ENCODE data around the gene GPR4.
"Not testable (repeated sequence)": the region's sequence is repeated elsewhere in the genome, so short reads cannot be mapped to it uniquely, and the experiment has no call there.

GPR4 gene

DNA sequence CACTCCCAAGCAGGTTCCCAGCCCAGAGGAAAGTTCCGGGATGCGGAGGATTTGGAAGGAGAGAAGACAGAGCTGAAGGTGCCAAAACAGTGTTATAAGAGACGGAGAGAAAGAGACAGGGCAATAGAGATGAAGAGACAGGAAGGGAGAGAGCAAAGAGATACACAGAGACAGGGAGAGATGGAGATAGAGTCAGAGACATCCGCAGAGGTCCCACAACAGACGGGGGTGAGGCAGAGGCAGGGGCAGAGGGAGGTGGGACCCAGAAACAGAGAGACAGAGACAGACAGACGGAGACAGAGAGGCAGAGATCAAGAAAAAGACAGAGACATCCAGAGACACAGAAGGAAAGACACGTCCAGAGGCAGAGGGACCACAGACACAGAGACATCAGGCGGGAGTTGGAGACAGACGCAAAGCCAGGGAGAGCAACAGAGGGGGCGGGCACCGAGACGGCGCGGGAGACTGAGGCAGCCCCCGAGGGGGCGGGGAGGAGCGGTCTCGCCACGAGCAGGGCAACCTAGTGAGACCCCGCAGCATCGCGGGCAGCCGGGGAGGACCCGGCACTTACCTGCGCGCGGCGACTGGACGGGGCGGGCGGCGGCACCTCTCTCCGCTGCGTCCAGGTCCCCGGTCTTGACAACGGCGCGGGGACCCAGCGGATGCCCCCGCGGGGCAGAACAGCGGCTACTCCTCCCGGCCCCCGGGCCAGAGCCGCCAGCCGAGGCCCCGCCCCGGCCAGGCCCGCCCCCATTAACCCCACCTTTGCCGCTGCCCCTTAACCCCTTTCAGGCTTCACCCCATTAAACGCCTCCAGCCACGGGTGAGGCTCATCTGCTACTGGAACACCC lies at the start of gene GPR4:
Gene GPR4 (minus strand): TSS at position 689 of the 851 bp plus-strand sequence. CDS start 10,346 bp downstream, outside the sequence.
- no peak for DNase-seq

DNA sequence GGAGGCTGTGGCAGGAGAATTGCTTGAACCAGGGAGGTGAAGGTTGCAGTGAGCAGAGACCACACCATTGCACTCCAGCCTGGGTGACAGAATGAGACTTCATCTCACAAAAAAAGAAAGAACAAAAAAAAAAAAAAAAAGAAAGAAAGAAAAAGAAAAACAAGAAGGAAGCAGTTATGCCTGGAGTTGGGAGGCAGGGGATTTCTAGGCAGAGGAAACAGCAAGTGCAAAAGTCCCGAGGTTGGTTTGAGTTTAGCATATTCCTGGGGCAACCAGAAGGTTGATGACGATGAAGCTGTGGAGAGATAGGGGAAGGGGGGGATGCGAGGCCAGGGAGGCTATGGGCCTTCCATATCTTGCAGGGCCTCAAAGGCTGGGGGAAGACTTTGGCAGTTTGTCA lies 48.7 kb upstream of the GPR4 start:
- DNase-seq = no peak

DNA sequence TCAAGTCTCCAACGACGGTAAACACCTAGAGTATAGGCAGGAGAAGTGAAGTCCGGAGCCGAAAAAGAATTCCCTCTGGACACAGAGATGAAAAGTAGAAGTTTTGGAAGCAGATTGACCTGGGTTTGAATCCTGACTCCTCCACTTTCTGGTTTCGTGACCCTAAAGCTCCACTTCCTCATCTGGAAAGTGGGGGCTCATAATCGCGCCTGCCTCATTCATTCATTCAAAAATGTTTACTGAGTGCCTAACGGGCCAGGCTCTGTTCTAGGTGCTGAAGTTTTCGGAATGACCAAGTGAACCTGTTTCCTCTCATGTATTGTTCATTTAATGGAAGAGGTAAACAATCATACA lies 44.3 kb upstream of the GPR4 start:
- DNase-seq = no peak

DNA sequence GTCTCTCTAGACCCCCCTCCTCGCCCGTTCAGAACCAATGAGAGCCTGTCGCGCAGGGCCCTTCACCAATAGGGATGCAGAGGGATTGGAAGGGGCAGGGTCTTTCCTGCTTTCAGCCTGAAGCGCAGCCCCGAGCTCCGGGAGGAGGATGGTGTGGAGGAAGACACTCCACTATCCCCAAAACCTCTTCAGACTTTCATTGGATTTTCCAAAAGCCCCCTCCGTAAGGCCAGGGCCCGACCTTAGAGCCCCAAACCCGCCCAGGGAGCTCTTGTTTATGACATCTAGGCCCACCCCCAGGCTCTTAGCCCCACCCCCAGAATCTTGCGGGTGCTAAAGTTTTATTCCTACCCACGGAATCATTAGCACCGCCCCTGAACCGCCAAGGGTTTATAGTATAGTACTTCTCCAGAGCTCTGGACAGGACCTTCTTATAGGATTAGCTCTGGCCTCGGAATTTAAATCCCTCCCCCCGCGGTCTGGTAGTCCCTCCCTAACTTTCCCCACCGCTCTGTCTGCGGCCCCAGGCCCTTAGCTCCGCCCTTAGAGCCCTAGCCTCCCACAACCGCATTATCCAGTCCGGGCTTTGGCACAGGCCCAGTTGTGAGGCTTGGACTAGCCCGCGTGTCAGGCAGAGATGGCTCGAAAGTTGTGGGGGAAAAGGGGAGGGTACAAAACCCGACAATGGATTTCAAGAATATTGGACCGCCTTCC lies 43.8 kb upstream of the GPR4 start:
- DNase-seq = peak; percentile 85

DNA sequence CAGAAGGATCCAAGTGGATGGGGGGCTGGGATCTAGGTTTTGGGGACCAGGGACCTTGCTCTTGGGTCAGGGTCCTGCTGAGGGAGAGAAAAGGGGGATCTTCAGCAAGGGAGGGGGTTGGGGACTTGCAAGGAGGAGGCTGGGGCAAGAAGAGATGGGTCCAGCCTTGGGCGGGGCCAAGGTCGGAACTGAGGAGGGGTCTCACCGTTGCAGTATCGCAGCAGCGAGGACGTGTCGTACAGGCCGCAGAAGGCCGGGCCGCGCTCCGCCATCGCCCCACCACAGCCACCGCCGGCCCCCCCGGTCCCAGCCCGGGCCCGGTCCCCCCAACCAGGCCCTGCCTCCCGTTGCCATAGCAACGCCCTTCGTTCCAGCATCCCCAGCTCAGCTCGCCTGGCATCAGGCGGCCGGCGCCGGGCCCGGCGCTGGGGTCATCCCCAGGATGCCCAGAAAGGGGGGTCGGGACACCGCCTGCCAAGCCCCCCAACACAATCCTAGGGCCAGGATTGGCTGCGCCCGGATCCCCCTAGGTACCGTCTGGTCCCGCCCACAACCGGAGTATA lies 43.1 kb upstream of the GPR4 start:
- no peak for DNase-seq

DNA sequence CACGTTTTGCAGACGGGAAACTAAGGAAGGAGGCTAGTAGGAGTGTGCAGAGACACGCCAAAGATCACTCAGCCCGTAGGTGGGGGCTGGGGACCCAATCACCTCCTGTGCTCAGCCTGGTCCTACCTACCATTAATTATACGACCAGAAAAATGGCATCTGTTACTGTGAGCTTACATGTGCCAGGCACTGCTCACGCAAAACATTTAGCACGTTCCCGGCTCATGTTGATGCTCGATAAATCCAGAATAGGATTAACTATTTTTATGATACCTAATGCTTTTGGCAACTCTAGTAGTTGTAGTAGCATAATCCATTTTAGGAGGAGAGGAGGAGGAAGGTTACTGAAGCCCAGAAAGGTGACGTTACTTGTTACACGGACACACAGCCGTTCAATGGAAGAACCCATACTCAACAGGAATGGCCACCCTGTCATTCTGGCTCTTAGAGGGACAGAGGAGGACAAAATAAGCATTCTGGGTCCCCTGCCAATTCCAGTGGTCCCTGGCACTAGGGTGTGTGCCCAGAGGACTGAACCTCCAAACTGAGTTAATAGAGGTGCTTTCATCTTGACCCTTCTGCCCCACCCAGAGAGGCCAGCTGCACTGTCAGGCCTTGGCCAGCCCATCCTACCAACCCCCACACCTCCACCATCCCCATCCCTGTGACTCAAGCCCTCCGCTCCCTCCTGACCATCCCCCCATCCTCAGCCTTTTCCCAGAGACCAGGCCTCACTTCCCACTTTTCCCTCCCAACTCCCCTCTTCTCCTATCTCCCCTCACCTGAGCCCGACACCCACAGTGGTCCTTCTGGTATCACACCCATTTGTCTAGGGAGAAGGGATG lies 42.1 kb upstream of the GPR4 start:
- no peak for DNase-seq

DNA sequence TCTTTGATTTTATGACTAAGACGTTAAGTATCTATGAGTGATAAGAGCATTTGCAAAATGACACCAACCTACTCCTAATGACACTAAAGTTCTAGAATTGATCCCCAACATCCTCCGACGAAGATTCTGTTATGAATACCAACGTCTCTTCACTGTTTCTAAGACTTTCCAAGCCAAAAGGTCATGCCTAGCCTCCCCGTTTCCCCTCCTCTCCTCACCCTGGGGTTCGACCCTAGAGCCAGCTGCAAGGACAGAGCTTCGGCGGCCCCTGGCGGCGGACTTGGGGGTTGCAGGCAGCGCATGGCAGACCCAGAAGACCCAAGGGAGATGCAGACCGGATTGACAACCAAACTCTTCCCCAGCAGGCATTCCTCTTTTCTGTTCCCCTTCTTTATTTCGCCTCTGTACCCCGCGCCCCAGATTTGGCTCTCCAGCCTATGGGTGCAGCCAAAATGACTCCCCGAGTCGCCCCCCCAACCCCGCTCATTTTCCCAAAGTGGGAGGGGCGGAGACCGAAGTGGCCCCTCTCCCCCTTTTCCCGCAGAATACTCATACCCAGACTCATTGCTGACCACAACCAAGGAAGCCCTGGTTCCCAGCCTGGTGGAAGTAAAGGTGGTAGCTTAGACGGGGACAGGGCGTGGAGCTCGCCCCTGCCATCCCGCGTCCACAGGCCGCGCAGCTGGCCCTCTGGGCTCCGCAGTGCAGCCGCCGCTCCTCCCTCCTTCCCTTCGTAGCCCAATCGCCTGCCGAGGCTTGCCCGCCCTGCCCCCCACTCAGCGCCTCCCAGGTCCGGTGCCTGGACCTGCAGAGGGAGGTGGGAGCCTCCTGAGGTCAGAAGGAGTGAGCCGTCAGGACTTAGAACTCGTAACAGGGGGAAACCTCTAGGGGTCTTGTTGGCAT lies 41.3 kb upstream of the GPR4 start:
- peak; percentile 87 for DNase-seq

DNA sequence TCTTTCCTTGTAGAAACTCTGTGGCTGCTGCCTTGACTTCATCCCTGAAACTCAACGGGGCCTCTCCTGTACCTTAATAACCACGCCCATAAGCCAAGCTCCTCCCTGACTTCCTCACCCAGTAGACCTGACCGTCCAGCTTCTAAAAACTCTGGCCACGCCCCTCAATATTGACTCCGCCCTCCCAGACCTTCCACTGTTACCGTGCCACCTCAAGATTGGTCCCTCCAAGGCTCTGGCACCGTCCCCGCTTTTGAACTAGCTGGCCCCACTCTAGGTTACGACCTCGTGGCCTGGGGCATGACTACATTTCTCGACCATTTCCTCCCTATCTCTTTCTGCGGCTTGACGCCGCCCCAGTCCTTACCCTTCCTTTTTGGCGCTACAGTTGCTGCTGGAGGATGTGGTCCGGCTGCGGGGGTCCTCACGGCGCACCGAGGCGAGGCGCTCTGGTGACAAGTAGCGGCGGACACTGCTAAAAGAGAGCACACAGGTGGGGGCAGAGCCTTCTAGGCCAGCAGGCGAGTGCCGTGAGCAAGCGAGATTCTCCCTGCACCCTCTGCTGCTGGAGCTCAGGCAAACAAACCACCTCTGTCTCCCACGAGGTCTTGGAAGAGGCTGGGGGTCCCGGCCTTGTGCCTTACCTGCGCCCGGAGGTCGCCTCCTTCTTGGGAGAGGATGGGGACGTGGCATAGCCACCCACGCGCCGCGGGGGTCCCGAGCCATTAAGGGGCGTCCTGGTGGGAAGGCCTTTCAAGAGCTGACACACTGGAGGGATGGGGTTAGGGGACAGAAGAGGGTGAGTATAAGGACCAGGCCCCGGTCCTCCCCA lies 39.5 kb upstream of the GPR4 start:
- peak; percentile 90 for DNase-seq

DNA sequence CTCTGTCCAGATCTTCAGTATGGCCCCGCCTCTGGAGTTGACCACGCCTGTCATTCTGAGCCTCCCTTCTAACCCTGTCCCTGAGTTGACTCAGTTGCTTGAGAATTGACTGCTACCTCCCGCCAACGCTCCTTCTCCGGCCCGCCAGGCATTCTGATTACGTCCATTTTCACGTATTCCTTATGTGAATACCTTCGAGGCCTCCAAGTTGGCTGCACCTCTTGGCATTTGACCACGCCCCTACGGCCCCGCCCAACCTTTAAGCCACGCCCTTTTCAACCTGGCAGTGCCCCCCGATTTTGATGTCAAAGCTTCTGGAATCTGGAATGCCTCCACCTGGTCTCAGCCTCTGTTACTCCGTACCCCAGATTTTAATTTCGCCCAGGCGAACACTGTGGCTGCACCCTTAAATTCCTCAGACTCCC lies 38.8 kb upstream of the GPR4 start:
- DNase-seq = peak; percentile 40

DNA sequence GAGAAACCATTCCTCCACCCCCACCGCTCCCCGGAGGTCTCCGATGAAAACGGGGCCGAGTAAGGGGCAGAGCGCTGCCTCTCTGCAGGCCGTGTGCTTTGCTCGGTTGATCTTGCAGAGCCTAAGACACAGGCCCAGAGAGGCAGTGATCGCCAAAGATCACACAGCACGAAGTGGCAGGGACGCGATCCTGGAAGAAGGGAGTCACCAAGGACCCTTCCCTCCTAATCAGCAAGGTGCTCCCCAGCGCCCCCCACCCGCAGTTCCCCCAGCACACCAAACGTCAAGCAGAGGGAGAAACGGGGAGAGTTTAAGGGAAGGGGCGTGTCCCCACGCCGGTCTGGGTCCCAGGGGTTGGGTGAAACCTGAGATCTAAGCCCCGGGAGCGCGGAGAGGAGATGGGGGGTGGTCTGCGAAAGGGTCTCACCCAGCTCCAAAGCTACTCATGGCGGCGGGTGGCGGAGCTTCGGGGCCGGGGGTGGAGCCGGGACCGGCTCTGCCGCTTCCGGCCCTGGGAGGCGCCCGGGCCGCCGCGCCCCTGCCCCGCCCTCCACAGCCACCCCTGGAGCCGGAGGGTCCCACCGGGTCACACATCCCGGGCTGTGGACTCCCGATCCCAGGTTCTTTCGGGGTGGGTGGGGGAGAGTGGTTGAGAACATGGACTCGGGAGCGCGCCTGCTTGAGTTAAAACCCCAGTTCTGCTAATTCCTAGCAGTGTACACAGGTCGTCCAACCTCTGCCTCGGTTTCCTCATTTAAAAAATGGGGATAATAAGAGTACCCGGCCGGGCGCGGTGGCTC lies 37.1 kb upstream of the GPR4 start, which contains the start of gene EML2:
Gene EML2 (minus strand): TSS at position 468 of the 800 bp plus-strand sequence. CDS start 21 bp downstream, at position 447.
- DNase-seq = peak; percentile 50

DNA sequence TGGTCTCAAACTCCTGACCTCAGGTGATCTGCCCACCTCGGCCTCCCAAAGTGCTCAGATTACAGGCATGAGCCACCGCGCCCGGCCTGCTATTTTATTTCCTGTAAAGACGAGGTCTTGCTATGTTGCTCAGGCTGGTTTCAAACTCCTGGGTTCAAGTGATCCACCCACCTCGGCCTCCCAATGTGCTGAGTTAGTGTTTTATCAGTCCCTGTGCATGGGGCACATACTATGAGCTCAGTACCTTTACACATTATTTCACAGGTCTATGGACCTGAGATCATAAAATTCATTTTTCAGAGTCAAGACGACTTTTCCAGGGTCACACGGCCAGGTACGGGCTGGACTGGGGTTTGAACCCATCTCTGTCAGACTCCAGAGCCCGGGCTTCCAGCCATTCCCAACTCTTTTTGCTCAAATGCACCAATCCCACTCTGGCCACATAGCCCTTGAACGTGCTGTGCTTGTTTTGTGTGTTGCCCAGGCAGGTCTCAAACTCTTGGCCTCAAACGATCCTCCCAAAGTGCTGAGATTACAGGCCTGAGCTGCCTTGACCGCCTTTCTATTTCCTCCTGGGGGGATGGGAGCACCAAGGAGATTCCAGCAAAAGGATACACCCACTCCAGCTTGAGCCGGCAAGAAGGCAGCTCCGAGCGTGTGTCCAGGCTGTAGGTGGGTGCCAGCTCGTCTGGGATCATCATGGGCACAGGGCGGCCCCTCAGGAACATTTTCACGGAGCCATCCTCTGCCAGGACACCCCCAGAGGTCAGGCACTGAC lies 36.1 kb upstream of the GPR4 start:
- DNase-seq = no peak

DNA sequence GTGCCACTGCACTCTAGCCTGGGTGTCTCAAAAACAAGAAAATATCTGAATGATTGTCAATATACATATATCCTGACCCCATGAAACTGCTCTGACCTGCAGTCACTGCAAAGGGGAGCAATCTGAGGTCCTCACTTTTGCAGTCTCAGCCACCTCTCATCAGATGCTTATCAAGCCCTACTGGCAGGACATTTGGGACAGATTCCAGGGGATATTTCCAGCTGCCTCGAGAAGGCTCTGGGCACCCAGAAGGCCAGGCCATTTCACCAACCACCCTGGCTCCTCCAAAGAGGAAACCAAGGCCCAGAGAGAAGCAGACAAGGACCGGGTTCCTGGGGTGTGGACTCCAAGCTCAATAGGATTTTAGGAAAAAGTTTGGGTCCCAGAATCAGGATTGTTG lies 34.9 kb upstream of the GPR4 start:
- no peak for DNase-seq

DNA sequence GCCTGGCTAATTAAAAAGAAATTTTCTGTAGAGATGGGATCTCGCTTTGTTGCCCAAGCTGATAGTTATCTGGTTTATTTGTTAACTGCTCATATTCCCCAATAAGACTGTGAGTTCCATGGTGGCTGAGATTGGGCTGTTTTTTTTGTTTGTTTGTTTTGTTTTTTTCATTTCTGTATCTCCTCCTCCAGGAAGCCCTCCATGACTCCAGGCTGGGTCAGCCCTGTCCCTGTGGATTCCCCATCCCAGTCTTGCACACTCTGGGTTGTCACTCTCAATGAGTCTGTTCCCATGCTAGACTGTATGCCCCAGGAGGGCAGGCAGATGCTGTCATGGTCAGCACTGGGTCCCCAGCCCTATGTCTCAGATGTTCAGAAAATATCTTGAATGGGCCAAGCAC lies 34.3 kb upstream of the GPR4 start:
- DNase-seq = no peak

DNA sequence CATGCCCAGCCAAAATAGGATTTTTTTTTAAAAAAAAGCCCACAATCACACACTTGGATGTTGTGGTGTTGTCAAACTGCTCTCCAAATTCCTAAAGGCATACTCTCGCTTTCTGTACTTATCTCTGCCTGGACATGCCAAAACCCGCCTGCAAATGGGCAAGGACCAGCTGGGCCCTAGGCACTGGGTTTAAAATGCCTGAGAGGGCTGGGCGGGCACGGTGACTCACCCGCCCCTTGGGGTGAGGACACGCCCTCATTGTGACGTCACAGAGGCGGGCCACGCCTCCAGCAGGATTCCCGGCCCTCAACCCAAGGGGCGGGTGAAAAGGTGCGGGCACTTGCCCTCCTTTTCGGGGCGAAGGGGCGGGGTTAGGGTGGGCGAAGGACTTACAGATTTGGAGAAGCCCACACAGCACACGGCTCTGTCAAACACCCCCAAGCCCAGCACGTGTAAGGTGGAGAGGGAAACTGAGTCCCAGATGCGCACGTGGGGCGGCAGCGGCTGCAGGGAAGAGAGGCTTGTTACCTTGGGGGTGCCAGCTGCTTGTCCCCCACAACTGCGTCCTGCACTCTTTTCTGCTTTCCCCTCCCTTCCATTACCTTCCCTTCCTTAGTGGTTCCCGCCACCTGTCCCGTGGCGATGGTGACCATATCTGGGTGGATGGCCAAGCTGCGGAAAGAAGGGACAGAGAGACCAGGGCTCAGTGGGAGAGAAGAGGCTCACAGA lies 30.6 kb upstream of the GPR4 start:
- DNase-seq = peak; percentile 95

DNA sequence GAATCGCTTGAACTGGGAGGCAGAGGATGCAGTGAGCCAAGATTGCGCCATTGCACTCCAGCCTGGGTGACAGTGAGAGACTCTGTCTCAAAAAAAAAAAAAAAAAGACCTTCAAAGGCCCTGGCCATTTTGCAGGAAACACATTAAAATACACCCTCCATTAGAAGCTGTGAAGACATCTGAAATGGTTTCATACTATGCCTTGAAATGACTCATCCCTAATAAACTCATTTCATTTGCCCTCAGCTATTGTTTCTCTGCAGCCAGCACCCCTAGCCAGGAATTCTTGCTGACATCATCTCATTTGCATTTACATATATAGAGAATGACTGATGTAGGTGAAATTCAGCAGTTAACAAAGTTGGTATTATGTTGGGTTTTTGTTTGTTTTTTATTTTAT lies 28.5 kb upstream of the GPR4 start:
- no peak for DNase-seq

DNA sequence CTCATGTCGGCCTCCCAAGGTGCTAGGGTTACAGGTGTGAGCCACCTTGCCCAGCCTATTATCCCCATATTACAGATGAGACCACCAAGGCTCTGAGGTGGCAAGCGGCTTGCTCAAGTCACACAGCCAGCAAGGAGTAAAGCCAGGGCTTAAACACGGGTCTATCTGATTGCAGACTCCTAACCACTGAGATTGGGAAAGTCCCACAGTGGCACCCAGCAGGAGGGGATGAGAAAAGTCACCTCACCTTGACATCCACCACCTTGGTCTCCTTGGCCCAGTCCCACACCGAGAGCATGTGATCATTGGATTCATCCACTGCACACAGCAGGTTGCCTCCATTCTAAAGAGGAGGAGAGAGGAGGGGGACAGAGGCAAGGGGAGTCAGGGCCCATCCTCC lies 27.7 kb upstream of the GPR4 start:
- DNase-seq = no peak

DNA sequence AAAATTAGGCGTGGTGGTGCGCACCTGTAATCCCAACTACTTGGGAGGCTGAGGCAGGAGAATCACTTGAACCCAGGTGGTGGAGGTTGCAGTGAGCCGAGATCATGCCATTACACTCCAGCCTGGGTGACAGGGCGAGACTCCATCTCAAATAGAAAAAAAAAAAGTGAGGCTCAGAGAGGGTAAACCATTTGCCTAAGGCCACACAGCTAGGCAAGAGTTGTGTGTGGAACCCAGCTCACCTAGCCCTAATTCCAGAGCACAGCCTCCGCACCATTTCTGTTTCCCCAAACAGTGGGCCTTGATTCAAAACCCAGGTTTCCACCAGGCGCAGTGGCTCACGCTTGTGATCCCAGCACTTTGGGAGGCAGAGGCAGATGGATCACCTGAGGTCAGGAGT lies 26.2 kb upstream of the GPR4 start:
- not testable (repeated sequence) for DNase-seq

DNA sequence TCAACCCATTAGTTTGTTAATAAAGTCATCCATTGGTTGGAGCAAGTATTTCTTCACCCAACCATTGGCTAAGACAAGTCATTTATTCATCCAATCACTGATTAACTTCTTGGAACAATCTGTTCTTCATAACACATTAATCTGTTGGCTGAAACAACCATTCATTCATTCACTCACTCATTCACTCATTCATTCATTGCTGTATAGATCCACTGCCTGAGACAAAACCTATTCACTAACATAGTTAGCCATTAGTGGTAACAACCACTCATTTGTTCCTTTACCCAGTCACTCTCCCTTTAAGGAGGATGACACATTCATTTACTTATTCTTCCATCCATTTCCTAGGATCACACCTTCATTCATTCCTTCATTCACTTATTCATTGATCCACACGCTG lies 22.0 kb upstream of the GPR4 start:
- no peak for DNase-seq
